ENCODE measurements around the gene IGHMBP2.
A peak's percentile ranks its signal among the peaks of the same experiment; 100 is the strongest.

IGHMBP2 gene

DNA sequence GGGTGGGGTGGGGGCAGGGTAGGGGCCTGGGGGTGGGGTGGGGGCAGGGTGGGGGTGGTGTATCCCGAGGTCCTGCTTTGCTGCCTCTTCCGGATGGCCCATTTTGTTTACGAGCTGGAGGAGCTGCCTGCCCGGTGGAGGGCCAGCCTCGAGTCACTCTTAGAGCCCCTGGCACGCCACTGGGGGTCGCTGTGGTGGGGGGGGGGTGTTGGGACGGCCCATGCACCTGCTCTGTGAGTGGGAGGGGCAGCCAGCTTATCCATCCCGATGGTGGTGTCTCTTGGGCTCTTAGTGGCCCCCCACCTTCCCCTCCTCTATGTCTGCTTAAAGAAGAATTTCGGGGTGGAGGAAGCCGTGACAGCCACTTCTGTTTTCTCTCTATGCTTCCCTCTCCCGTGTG lies 52.5 kb downstream of the IGHMBP2 start:
- H3K27ac ChIP-seq = no peak overlapping the region
- TF ChIP-seq, protein P1, sequence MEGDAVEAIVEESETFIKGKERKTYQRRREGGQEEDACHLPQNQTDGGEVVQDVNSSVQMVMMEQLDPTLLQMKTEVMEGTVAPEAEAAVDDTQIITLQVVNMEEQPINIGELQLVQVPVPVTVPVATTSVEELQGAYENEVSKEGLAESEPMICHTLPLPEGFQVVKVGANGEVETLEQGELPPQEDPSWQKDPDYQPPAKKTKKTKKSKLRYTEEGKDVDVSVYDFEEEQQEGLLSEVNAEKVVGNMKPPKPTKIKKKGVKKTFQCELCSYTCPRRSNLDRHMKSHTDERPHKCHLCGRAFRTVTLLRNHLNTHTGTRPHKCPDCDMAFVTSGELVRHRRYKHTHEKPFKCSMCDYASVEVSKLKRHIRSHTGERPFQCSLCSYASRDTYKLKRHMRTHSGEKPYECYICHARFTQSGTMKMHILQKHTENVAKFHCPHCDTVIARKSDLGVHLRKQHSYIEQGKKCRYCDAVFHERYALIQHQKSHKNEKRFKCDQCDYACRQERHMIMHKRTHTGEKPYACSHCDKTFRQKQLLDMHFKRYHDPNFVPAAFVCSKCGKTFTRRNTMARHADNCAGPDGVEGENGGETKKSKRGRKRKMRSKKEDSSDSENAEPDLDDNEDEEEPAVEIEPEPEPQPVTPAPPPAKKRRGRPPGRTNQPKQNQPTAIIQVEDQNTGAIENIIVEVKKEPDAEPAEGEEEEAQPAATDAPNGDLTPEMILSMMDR (conservative IDR thresholded peaks at IDR 0.05) = peak; percentile 32

DNA sequence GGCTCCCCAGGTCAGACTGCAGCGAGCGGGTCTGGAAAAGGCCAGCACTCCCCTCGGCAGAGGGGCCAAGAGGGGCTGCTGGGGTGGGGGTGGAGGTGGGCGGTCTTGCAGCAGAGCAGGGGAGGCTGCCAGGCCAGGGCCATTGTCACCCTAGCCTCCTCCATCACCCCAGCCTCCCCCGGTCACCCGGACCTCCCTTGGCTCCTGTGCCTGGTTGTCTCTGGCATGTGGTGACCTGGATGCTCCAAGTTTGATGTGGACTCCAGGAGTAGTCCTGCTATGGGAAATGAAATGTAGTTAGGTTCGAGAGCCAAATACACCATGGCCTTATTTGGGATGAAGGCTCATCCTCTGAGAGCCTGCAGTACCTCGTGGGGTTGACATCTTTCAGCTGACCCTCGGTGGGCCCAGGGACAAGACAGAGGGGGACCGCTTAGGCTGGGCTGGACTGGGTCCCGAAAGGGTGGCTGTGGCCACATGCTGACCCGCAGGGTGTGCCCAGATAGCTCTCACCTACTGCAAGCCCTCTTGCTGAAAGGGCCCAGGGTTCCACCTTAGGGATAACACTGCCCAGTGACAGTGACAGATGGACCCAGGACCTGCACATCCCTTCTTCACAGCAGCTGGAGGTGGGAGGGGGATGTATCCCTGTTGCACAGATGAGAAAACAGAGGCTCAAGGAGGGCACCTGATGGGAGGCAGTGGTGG lies 53.0 kb downstream of the IGHMBP2 start:
- no peak overlapping the region for H3K27ac ChIP-seq
- TF ChIP-seq, protein P1 (conservative IDR thresholded peaks at IDR 0.05) = no peak

DNA sequence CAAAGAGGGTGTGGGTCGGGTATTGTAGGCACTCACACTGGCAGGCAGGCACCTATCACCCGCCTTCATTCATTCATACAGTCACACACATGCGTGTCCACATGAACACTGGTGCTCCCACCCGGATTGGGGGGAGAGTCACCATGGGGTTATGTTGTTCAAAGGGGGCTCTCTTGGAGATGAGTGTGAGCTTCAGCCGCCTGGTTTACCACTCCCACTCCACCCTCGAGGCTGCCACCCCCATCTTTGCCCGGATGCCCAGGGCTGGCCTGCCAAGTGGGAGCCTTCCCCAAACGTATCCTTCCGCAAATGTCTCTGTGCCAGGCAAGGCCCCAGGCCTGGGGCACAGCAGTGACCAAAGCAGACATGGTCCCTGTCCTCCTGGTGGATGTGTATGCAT lies 54.5 kb downstream of the IGHMBP2 start:
- TF ChIP-seq, protein P1 (conservative IDR thresholded peaks at IDR 0.05) = no peak

DNA sequence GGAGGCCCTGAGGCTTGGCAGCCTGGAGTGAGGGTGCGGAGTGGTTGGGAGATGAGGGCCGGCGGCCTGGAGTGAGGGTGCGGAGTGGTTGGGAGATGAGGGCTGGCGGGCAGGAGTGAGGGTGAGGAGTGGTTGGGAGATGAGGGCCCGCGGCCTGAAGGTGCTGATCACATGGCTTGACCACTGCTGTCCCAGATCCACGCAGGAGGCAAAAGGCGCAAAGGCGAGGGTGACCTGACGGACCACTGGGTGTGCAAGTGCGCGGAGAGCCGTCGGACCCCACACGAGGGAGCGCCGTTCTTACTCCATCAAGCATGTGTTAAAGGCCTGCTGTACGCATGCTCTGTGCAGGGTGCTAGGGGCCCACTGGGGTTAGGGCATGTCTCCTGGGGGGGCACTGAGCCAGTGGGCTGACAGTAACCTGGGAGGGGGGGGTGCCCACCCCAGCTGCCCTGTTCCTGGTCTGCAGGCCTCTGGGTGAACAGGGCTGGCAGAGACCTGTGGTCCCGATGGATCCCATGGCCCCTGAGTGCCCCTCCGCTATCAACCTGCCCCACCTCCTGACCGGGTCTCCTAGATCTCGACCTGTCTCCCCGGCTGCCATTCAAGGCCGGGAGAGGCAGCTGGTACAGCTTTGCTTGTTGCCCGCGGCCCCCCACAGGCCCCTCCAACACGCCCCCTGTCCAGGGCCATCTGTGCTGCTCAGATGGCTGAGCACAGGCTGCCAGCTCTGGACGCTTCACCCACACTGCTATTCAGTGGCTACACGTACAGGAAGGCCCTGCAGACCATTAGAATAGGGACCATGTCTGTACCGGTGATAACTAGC lies 56.0 kb downstream of the IGHMBP2 start:
- TF ChIP-seq, protein P1 (conservative IDR thresholded peaks at IDR 0.05) = no peak
- no peak overlapping the region for H3K27ac ChIP-seq

More for the DNA sequence above, 54.5 kb downstream of the IGHMBP2 start:
- no peak overlapping the region for H3K27ac ChIP-seq

DNA sequence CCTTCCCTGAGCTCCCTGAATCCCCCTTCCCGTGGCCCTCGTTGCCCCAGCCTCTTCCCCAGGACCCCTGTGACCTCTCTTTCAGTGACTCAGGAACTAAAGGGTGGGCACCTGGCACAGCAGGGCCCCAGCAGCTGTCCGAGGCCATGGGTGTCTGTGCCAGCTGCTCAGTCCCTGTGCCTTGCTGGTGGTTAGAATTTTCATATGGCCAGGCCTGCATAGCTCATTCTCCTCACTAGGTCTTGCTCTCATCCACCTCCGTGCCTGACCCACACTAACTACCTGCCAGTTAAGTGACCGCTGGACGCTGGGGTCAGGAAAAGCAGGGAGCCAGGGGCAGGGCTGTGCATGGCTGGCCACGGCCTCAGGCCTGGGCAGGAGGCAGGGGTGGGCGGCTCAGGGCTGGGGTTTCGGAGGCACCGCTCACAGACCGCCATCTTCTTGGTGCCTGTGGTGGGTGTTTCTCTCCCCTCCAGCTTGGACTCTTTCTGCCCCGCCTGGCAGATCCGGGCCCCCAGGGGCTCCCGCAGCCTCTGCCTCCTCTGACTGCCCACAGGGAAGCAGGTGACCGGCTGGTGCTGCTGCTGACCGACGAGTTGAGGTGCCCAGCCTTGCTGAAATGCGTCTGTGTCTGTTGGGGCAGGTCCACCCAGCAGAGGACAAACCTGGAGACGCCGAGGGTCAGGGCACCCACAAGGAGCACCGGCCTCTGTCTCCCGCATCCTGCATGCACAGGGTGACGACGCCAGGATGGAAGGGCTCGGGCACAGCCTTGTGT lies 56.8 kb downstream of the IGHMBP2 start:
- TF ChIP-seq, protein P1 (conservative IDR thresholded peaks at IDR 0.05) = no peak
- H3K27ac ChIP-seq = no peak overlapping the region

DNA sequence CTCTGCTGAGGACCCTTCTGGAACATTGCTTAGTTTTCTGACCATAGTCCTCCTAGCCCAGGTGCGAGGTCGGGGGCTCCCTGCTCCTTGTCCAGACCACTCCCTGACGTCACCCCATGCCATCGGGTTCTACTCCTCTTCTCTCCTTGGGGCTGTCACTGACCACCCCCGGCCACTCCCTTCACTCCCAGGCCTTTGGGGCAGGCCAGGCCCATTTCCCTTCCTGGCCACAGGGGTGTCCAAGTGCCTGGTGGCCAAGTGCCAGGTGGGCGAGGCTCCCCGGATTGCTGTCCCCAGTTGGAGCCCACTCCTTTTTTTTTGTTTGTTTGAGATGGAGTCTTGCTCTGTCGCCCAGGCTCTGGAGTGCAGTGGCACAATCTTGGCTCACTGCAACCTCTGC lies 57.6 kb downstream of the IGHMBP2 start:
- TF ChIP-seq, protein P1 (conservative IDR thresholded peaks at IDR 0.05) = no peak

More for the DNA sequence above, 57.6 kb downstream of the IGHMBP2 start:
- no peak overlapping the region for H3K27ac ChIP-seq

Data from VCaP (cell line).